Breast epithelium (tissue), 4 donors: ENCODE data around the gene LHX1. TPM values are rescaled to one million over a fixed set of nuclear protein-coding genes. Genes with fewer than 3 reads are reported as not detected.
A peak's percentile ranks its signal among the peaks of the same experiment; 100 is the strongest.

Experiments used
- DNase-seq, 2 donors: peaks; one replicate each; pipeline ENCODE4 v3.0.0-alpha.2; 2019; ENCODE audit warnings: low spot score in 2 of 2
- H3K27ac ChIP-seq, 2 donors: fragments of 200-600 bp; sonication (generic) in 1 of 2; one replicate each; pipeline ENCODE4 v1.5.1; 2016 to 2019; ENCODE audit warnings: mild to moderate bottlenecking in 1 of 2
- H3K27me3 ChIP-seq, 2 donors: fragments of 200-600 bp; sonication (generic) in 1 of 2; one replicate each; pipeline versions ENCODE4 v1.5.1 to v1.6.0; 2017 to 2019; ENCODE audit warnings: control low read depth in 1 of 2, mild to moderate bottlenecking in 1 of 2
- H3K36me3 ChIP-seq: fragments of 200-600 bp; one replicate; pipeline ENCODE4 v1.5.1; 2019
- H3K4me1 ChIP-seq, 2 donors: fragments of 200-600 bp; sonication (generic); one replicate each; pipeline ENCODE4 v1.5.1; 2016 to 2019; ENCODE audit warnings: control low read depth in 1 of 2
- H3K4me3 ChIP-seq, 3 donors: fragments of 200-600 bp; sonication (generic); 1 replicate in 2 of 3; 2 replicates in 1 of 3; pipeline ENCODE4 v1.5.1; 2016 to 2019; ENCODE audit warnings: mild to moderate bottlenecking in 3 of 3, moderate library complexity in 2 of 3
- H3K9me3 ChIP-seq, 2 donors: fragments of 200-600 bp; sonication (generic) in 1 of 2; one replicate each; pipeline ENCODE4 v1.5.1; 2016 to 2019; ENCODE audit warnings: control low read depth in 1 of 2
- POLR2A ChIP-seq: fragments of 450-650 bp; IDR thresholded peaks from one replicate; pipeline ENCODE4 v1.6.1; 2016; ENCODE audit warnings: antibody characterized with exemption, mild to moderate bottlenecking, moderate library complexity
- POLR2AphosphoS5 ChIP-seq, 3 donors: sonication (generic); formaldehyde crosslinking; IDR thresholded peaks; one replicate each; pipeline ENCODE4 v1.6.1; 2017; ENCODE audit warnings: antibody characterized with exemption in 3 of 3
- intact Hi-C: fragments of 100-400 bp; cut with DNase I; formaldehyde crosslinking; loops from one replicate; pipeline ENCODE4 v1.15.1; 2023; ENCODE audit warnings: low total_unique reads
- total RNA-seq, 3 donors: library from RNA; depleted of rRNA; stranded (reverse); fragments of >200 nt; gene quantifications; one replicate each; pipeline ENCODE4 v1.1.0, GENCODE V29; 2016
- TF ChIP-seq, protein P1 (sequence below), 3 donors: fragments of 450-650 bp; IDR thresholded peaks; one replicate each; pipeline ENCODE4 v1.5.1; 2016 to 2017; ENCODE audit warnings: antibody characterized with exemption in 3 of 3, mild to moderate bottlenecking in 3 of 3, moderate library complexity in 3 of 3

Gene LHX1
- total RNA-seq, 3 donors from 2014 or later = not detected

DNA sequence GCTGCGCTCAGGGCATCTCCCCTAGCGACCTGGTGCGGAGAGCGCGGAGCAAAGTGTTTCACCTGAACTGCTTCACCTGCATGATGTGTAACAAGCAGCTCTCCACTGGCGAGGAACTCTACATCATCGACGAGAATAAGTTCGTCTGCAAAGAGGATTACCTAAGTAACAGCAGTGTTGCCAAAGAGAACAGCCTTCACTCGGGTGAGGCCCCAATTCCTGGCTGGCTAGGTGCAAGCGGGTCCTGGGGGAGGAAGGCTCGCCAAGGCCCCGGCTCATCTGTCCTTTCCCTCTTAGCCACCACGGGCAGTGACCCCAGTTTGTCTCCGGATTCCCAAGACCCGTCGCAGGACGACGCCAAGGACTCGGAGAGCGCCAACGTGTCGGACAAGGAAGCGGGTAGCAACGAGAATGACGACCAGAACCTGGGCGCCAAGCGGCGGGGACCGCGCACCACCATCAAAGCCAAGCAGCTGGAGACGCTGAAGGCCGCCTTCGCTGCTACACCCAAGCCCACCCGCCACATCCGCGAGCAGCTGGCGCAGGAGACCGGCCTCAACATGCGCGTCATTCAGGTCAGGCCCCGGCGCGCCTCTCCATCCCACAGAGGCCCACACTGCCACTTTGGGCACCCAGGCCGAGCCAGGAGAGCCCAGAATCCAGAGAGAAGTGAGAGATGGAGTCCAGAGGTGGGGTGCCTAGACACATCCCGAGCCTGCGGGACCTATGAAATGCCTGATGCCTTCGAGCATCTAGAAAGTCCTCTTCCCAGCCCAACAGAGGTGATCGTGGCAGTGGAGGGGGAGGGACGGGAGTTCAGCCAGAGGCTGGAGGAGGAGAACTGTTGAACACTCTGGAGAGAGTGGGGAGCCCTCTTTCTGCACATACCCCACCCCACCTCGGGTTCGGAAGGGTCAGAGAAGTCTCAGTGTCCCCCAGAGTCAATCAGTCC is 3.3 kb downstream of the LHX1 start:
- TF ChIP-seq, protein P1, sequence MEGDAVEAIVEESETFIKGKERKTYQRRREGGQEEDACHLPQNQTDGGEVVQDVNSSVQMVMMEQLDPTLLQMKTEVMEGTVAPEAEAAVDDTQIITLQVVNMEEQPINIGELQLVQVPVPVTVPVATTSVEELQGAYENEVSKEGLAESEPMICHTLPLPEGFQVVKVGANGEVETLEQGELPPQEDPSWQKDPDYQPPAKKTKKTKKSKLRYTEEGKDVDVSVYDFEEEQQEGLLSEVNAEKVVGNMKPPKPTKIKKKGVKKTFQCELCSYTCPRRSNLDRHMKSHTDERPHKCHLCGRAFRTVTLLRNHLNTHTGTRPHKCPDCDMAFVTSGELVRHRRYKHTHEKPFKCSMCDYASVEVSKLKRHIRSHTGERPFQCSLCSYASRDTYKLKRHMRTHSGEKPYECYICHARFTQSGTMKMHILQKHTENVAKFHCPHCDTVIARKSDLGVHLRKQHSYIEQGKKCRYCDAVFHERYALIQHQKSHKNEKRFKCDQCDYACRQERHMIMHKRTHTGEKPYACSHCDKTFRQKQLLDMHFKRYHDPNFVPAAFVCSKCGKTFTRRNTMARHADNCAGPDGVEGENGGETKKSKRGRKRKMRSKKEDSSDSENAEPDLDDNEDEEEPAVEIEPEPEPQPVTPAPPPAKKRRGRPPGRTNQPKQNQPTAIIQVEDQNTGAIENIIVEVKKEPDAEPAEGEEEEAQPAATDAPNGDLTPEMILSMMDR (IDR thresholded peaks at IDR 0.05) = no peak
- TF ChIP-seq POLR2AphosphoS5 (IDR thresholded peaks at IDR 0.05) = no peak
- no peak for TF ChIP-seq POLR2A
- peaks cover 14 to 16% of the 10 kb centered on the region in 2 donors for H3K4me1 ChIP-seq
- intact Hi-C loops = no loop called here

DNA sequence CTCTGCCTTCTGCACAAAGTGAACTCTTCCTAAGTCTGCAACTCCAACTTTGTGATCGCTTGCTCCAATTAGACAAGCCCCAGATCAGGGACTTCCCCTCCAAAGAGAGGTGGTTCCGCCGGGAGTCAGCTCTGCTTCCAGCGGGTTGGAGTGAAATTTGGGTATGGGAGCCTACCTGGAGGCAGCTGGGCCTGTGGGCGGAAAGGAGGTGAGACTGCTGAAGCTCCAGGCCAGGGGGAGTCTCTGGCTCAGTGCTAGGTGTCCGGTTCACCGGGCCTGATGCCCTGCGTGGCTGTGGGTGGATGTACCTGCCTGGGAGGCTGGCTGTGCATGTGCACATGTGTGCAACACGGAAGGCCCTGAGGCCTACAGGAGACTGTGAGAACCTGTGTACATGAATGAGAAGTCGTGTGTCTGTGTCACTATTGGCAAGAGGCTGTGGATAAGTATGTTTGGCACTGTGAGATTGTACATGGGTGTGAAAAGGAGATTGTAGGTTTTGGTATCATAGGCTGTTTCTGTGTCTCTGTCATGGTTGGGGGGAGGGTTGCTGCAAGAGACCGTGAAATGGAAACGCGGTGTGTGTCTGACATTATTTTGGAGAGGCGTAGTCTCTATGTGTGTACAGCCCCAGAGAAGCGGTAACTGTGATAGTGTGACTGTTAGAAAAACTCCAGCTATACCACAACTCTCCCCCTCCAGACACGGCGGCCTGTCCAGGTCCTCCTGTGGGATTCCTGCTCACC is 4.2 kb downstream of the LHX1 start:
- DNase-seq = no peak
- peaks cover 8 to 9% of the 10 kb centered on the region in 2 donors for H3K4me1 ChIP-seq
- TF ChIP-seq POLR2A (no peak), POLR2AphosphoS5 (IDR thresholded peaks at IDR 0.05) (no peak)
- TF ChIP-seq, protein P1 (IDR thresholded peaks at IDR 0.05) = no peak
- peak overlapping the region in 1 of 3 donors; percentile 52 for H3K4me3 ChIP-seq
- H3K27me3 ChIP-seq = peaks cover 36 to 100% of the 10 kb centered on the region in 2 donors
- H3K9me3 ChIP-seq = no peaks in the 10 kb centered on the region
- no peak overlapping the region for H3K27ac ChIP-seq
- intact Hi-C loops = no loop called here
- H3K36me3 ChIP-seq = no peaks in the 10 kb centered on the region

More for the DNA sequence above, 3.3 kb downstream of the LHX1 start:
- Histone ChIP-seq H3K9me3 (no peaks in the 10 kb centered on the region), H3K27me3 (peaks cover 35 to 100% of the 10 kb centered on the region in 2 donors), H3K36me3 (no peaks in the 10 kb centered on the region), H3K27ac (no peak overlapping the region), H3K4me3 (no peak overlapping the region)
- no peak for DNase-seq

DNA sequence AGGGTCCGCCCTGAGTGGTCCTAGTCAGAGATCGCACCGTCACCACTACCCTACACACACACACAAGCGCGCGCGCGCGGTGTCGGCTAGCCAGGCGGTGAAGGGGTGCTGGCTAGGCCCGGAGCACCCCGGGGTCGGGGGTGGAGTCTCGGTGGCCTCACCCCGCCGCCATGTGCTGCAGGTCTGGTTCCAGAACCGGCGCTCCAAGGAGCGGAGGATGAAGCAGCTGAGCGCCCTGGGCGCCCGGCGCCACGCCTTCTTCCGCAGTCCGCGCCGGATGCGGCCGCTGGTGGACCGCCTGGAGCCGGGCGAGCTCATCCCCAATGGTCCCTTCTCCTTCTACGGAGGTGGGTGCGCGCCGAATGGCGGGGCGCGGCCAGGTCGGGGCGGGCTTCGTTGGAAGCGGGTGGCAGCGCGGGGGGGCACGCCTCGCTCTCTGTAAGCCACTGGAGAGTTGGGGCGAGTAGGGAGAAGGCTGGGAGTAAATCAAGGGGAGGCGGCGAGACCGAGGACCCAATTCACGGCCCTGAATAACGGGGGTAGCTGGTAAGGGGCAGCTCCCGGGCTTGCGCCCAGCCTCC is 4.8 kb downstream of the LHX1 start:
- H3K4me1 ChIP-seq = peaks cover 4 to 6% of the 10 kb centered on the region in 2 donors

DNA sequence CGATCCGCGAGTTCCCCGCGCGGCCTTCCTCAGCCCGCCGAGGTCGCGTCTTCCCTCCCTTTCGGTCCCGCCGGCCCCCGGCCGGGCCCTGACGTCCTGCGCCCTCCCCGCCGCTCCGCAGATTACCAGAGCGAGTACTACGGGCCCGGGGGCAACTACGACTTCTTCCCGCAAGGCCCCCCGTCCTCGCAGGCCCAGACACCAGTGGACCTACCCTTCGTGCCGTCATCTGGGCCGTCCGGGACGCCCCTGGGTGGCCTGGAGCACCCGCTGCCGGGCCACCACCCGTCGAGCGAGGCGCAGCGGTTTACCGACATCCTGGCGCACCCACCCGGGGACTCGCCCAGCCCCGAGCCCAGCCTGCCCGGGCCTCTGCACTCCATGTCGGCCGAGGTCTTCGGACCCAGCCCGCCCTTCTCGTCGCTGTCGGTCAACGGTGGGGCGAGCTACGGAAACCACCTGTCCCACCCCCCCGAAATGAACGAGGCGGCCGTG is 5.4 kb downstream of the LHX1 start:
- no peaks in the 10 kb centered on the region for H3K36me3 ChIP-seq
- H3K27me3 ChIP-seq = peaks cover 29 to 100% of the 10 kb centered on the region in 2 donors
- H3K4me1 ChIP-seq = peaks cover under 1 to 5% of the 10 kb centered on the region in 2 donors
- H3K9me3 ChIP-seq = no peaks in the 10 kb centered on the region
- no peak overlapping the region for H3K27ac ChIP-seq
- TF ChIP-seq POLR2AphosphoS5 (IDR thresholded peaks at IDR 0.05) = no peak
- TF ChIP-seq, protein P1 (IDR thresholded peaks at IDR 0.05) = no peak
- no peak for TF ChIP-seq POLR2A
- peak overlapping the region in 1 of 3 donors; percentile 52 for H3K4me3 ChIP-seq
- intact Hi-C loops = no loop called here
- DNase-seq = no peak

More for the DNA sequence above, 4.8 kb downstream of the LHX1 start:
- no peak for TF ChIP-seq POLR2AphosphoS5 (IDR thresholded peaks at IDR 0.05)
- TF ChIP-seq POLR2A = no peak
- TF ChIP-seq, protein P1 (IDR thresholded peaks at IDR 0.05) = no peak
- Histone ChIP-seq H3K27ac (no peak overlapping the region), H3K27me3 (peaks cover 34 to 100% of the 10 kb centered on the region in 2 donors), H3K4me3 (peak overlapping the region in 1 of 3 donors; percentile 52), H3K36me3 (no peaks in the 10 kb centered on the region), H3K9me3 (no peaks in the 10 kb centered on the region)
- DNase-seq = no peak
- intact Hi-C loops = no loop called here
